Lower leg skin (tissue), 3 donors: ENCODE measurements around the gene CLEC11A.

ENCODE experiments used
- POLR2A ChIP-seq, 2 donors: fragments of 450-650 bp; IDR thresholded peaks; one replicate each; pipeline ENCODE4 v1.6.1; 2016 to 2017; ENCODE audit warnings: antibody characterized with exemption in 2 of 2, mild to moderate bottlenecking in 1 of 2, moderate library complexity in 1 of 2
- TF ChIP-seq, protein P1 (sequence below), 3 donors: fragments of 450-650 bp; IDR thresholded peaks; one replicate each; pipeline ENCODE4 v1.5.1; 2016; ENCODE audit warnings: antibody characterized with exemption in 3 of 3, mild to moderate bottlenecking in 3 of 3, moderate library complexity in 2 of 3

DNA sequence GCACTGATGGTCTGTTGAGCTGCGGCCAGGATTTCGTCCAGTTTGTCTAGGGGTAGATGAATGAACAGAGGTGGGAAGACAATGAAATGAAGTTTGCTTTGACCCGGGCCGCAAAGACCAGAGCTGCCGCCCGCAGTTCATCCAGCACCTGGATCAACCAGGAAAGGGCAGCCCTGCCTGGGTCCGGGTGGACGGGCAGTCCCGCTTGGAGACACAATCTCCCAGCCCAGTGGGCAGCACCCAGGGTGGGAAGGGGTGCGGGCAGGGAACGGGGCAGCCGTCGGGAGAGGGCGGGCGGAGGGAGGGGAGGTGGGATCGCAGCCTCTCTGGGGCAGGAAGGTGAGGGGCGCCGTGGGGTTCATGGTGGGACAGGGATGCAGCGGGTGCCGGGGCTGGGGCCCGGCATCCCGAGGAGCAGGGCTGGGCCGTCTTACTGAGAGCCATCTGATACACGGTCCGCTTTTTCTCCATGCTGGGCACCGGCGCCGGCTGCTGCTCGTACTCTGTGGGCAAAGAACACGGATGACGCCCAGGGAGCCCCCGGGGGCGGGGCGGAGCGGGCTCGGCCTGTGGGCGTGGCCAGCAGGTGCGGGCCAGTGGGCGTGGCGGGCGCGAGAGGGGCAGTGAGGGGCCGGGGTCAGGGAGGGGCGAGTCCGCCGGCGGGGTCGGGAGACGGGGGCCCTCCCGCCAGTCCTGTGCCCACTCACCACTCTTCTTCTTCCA, 36.7 kb upstream of the CLEC11A start:
- no peak for TF ChIP-seq POLR2A (IDR thresholded peaks at IDR 0.05)
- TF ChIP-seq, protein P1, sequence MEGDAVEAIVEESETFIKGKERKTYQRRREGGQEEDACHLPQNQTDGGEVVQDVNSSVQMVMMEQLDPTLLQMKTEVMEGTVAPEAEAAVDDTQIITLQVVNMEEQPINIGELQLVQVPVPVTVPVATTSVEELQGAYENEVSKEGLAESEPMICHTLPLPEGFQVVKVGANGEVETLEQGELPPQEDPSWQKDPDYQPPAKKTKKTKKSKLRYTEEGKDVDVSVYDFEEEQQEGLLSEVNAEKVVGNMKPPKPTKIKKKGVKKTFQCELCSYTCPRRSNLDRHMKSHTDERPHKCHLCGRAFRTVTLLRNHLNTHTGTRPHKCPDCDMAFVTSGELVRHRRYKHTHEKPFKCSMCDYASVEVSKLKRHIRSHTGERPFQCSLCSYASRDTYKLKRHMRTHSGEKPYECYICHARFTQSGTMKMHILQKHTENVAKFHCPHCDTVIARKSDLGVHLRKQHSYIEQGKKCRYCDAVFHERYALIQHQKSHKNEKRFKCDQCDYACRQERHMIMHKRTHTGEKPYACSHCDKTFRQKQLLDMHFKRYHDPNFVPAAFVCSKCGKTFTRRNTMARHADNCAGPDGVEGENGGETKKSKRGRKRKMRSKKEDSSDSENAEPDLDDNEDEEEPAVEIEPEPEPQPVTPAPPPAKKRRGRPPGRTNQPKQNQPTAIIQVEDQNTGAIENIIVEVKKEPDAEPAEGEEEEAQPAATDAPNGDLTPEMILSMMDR (IDR thresholded peaks at IDR 0.05), result no peak
